MCF 10A (cell line): Measurements from ENCODE around the gene SLC1A7. TPM values are rescaled to one million over a fixed set of nuclear protein-coding genes. Genes with fewer than 3 reads are reported as not detected.

Source experiments
- BruUV-seq: library from RNA; stranded (reverse); fragments of 400-500 nt; replicated peaks from 2 replicates; lab custom pipeline; 2021; lab: Mats Ljungman, UMichigan
- CTCF ChIA-PET: fragments of 300-600 bp; sonication (Branson Sonifier 250); formaldehyde crosslinking; extraction: SDS; loops from one replicate; lab custom pipeline; 2021; ENCODE audit warnings: antibody characterized with exemption, inconsistent platforms; lab: Yijun Ruan, JAX
- POLR2A ChIA-PET: fragments of 300-600, 350-650 bp; sonication (Branson Sonifier 250); formaldehyde crosslinking; extraction: SDS; loops from one replicate; lab custom pipeline; 2020; ENCODE audit warnings: antibody characterized with exemption, inconsistent platforms; lab: Yijun Ruan, JAX
- DNase-seq: peaks from one replicate; pipeline ENCODE4 v3.0.0-alpha.2; 2018; ENCODE audit not compliant: unreplicated experiment
- H3K27ac Mint-ChIP-seq: one replicate; pipeline ENCODE4 v1.8.0; 2022; ENCODE audit warnings: mild to moderate bottlenecking, low read depth, mixed read lengths; ENCODE audit not compliant: unreplicated experiment
- H3K27me3 Mint-ChIP-seq: one replicate; pipeline ENCODE4 v1.8.0; 2022; ENCODE audit warnings: mixed read lengths; ENCODE audit not compliant: insufficient read depth, unreplicated experiment
- H3K36me3 Mint-ChIP-seq: one replicate; pipeline ENCODE4 v1.8.0; 2022; ENCODE audit warnings: mild to moderate bottlenecking, moderate library complexity, mixed read lengths; ENCODE audit not compliant: insufficient read depth, unreplicated experiment
- H3K4me1 Mint-ChIP-seq: one replicate; pipeline ENCODE4 v1.8.0; 2022; ENCODE audit warnings: mixed read lengths; ENCODE audit not compliant: insufficient read depth, unreplicated experiment
- H3K4me3 Mint-ChIP-seq: one replicate; pipeline ENCODE4 v1.8.0; 2022; ENCODE audit warnings: mild to moderate bottlenecking, moderate library complexity, mixed read lengths; ENCODE audit not compliant: unreplicated experiment
- H3K9me3 Mint-ChIP-seq: one replicate; pipeline ENCODE4 v1.8.0; 2022; ENCODE audit warnings: mixed read lengths; ENCODE audit not compliant: unreplicated experiment
- CTCF ChIP-seq: fragments of 200-600 bp; IDR thresholded peaks from one replicate; pipeline ENCODE4 v1.8.0; 2022; ENCODE audit warnings: antibody characterized with exemption, mild to moderate bottlenecking; ENCODE audit not compliant: unreplicated experiment
- intact Hi-C: fragments of 100-400 bp; cut with micrococcal nuclease; formaldehyde crosslinking; loops from 2 replicates; pipeline ENCODE4 v1.14.1; 2022
- total RNA-seq: library from RNA; stranded (reverse); gene quantifications from 2 replicates; pipeline ENCODE4 v1.2.3, GENCODE V29; 2022

The SLC1A7 gene
- total RNA-seq, 1 experiment from 2014 or later: not detected

GRCh38 chr1:53060579-53060978 is 81.9 kb downstream of the SLC1A7 start:
- no peak for TF ChIP-seq CTCF
- ChIA-PET POLR2A (no interaction called here), CTCF (no interaction called here)
- H3K4me3 Mint-ChIP-seq: no peak overlapping the region
- no peaks in the 10 kb centered on the region for H3K9me3 Mint-ChIP-seq
- intact Hi-C loops: no loop called here
- H3K4me1 Mint-ChIP-seq: no peaks in the 10 kb centered on the region
- DNase-seq: no peak
- BruUV-seq: no TSS peak
- no peaks in the 10 kb centered on the region for H3K36me3 Mint-ChIP-seq
- no peak overlapping the region for H3K27ac Mint-ChIP-seq
- H3K27me3 Mint-ChIP-seq: peaks cover 31% of the 10 kb centered on the region

- Mint-ChIP-seq H3K36me3 (peaks cover 10% of the 10 kb centered on the region), H3K4me1 (no peaks in the 10 kb centered on the region), H3K9me3 (no peaks in the 10 kb centered on the region), H3K27ac (no peak overlapping the region), H3K27me3 (peaks cover 20% of the 10 kb centered on the region), H3K4me3 (no peak overlapping the region)
- intact Hi-C loops: no loop called here
- no TSS peak for BruUV-seq
- ChIA-PET CTCF (no interaction called here), POLR2A (interaction anchor here (0.6 to 1.3 kb wide), 2 partner anchors 11 to 42 kb away, joined by 3 to 4 read pairs; no protein-coding TSS in a partner anchor)
- no peak for TF ChIP-seq CTCF
- no peak for DNase-seq
These were observed 85.3 kb downstream of the SLC1A7 start for GRCh38 chr1:53057127-53057526.

GRCh38 chr1:53051676-53052075 is 90.8 kb downstream of the SLC1A7 start:
- ChIA-PET POLR2A (interaction anchor here (0.7 kb wide), 1 partner anchor 96 kb away, joined by 3 read pairs; no protein-coding TSS in a partner anchor), CTCF (interaction anchor here (0.9 kb wide), 1 partner anchor 129 kb away, joined by 4 read pairs; no protein-coding TSS in a partner anchor)
- Mint-ChIP-seq H3K4me3 (no peak overlapping the region), H3K27me3 (no peaks in the 10 kb centered on the region), H3K27ac (no peak overlapping the region), H3K9me3 (no peaks in the 10 kb centered on the region), H3K36me3 (peaks cover 32% of the 10 kb centered on the region), H3K4me1 (no peaks in the 10 kb centered on the region)
- BruUV-seq: no TSS peak
- intact Hi-C loops: no loop called here
- no peak for TF ChIP-seq CTCF
- no peak for DNase-seq

GRCh38 chr1:53050310-53050709 is 92.1 kb downstream of the SLC1A7 start:
- ChIA-PET POLR2A (no interaction called here), CTCF (interaction anchor here (0.9 to 1.2 kb wide), 2 partner anchors 9 to 136 kb away, joined by 3 to 4 read pairs; no protein-coding TSS in a partner anchor)
- Mint-ChIP-seq H3K36me3 (peaks cover 36% of the 10 kb centered on the region), H3K4me1 (no peaks in the 10 kb centered on the region), H3K4me3 (no peak overlapping the region), H3K27ac (no peak overlapping the region), H3K9me3 (no peaks in the 10 kb centered on the region), H3K27me3 (no peaks in the 10 kb centered on the region)
- TF ChIP-seq CTCF: no peak
- no TSS peak for BruUV-seq
- no peak for DNase-seq
- intact Hi-C loops: no loop called here
